ENCODE results near the gene SAP30L. TPM values are rescaled to one million over a fixed set of nuclear protein-coding genes. Genes with fewer than 3 reads are reported as not detected.

SAP30L gene
- total RNA-seq, 1 donor from 2014 or later: 18.1 TPM

GRCh38 chr5:154446195-154447088 lies 645 bp downstream of the SAP30L start:
- no peak for TF ChIP-seq CTCF (IDR thresholded peaks at IDR 0.05; ENCODE audit: partially characterized antibody, unreplicated experiment)
- peak; percentile 74 for DNase-seq
- Mint-ChIP-seq H3K36me3 (ENCODE audit: unreplicated experiment) (no peaks in the 10 kb centered on the region), H3K27ac (ENCODE audit: unreplicated experiment) (no peak overlapping the region), H3K27me3 (ENCODE audit: unreplicated experiment) (no peaks in the 10 kb centered on the region), H3K4me1 (ENCODE audit: low read depth, unreplicated experiment) (peaks cover 12% of the 10 kb centered on the region), H3K4me3 (ENCODE audit: unreplicated experiment) (peak overlapping the region; percentile 91), H3K9me3 (ENCODE audit: unreplicated experiment) (peaks cover 2% of the 10 kb centered on the region)

- Mint-ChIP-seq H3K27ac (ENCODE audit: unreplicated experiment) (no peak overlapping the region), H3K9me3 (ENCODE audit: unreplicated experiment) (peaks cover 2% of the 10 kb centered on the region), H3K4me3 (ENCODE audit: unreplicated experiment) (peak overlapping the region; percentile 91), H3K4me1 (ENCODE audit: low read depth, unreplicated experiment) (peaks cover 12% of the 10 kb centered on the region), H3K36me3 (ENCODE audit: unreplicated experiment) (no peaks in the 10 kb centered on the region), H3K27me3 (ENCODE audit: unreplicated experiment) (no peaks in the 10 kb centered on the region)
- DNase-seq: peak; percentile 25
- no peak for TF ChIP-seq CTCF (IDR thresholded peaks at IDR 0.05; ENCODE audit: partially characterized antibody, unreplicated experiment)
Observed at GRCh38 chr5:154447089-154447725, 1.4 kb downstream of the SAP30L start.

GRCh38 chr5:154449786-154450185 lies 4.0 kb downstream of the SAP30L start:
- no peak overlapping the region for H3K4me3 Mint-ChIP-seq (ENCODE audit: unreplicated experiment)
- no peak overlapping the region for H3K27ac Mint-ChIP-seq (ENCODE audit: unreplicated experiment)
- no peaks in the 10 kb centered on the region for H3K27me3 Mint-ChIP-seq (ENCODE audit: unreplicated experiment)
- H3K4me1 Mint-ChIP-seq (ENCODE audit: low read depth, unreplicated experiment): peaks cover 9% of the 10 kb centered on the region
- no peak for TF ChIP-seq CTCF (IDR thresholded peaks at IDR 0.05; ENCODE audit: partially characterized antibody, unreplicated experiment)
- no peaks in the 10 kb centered on the region for H3K9me3 Mint-ChIP-seq (ENCODE audit: unreplicated experiment)
- DNase-seq: no peak
- no peaks in the 10 kb centered on the region for H3K36me3 Mint-ChIP-seq (ENCODE audit: unreplicated experiment)

GRCh38 chr5:154451957-154452356 lies 6.2 kb downstream of the SAP30L start:
- DNase-seq: no peak
- no peak overlapping the region for H3K4me3 Mint-ChIP-seq (ENCODE audit: unreplicated experiment)
- H3K4me1 Mint-ChIP-seq (ENCODE audit: low read depth, unreplicated experiment): peaks cover 7% of the 10 kb centered on the region
- H3K27me3 Mint-ChIP-seq (ENCODE audit: unreplicated experiment): no peaks in the 10 kb centered on the region
- TF ChIP-seq CTCF (IDR thresholded peaks at IDR 0.05; ENCODE audit: partially characterized antibody, unreplicated experiment): no peak
- H3K9me3 Mint-ChIP-seq (ENCODE audit: unreplicated experiment): no peaks in the 10 kb centered on the region
- no peak overlapping the region for H3K27ac Mint-ChIP-seq (ENCODE audit: unreplicated experiment)
- no peaks in the 10 kb centered on the region for H3K36me3 Mint-ChIP-seq (ENCODE audit: unreplicated experiment)

GRCh38 chr5:154455585-154455984 lies 9.8 kb downstream of the SAP30L start:
- H3K4me1 Mint-ChIP-seq (ENCODE audit: low read depth, unreplicated experiment): no peaks in the 10 kb centered on the region
- no peak overlapping the region for H3K27ac Mint-ChIP-seq (ENCODE audit: unreplicated experiment)
- H3K36me3 Mint-ChIP-seq (ENCODE audit: unreplicated experiment): no peaks in the 10 kb centered on the region
- no peaks in the 10 kb centered on the region for H3K27me3 Mint-ChIP-seq (ENCODE audit: unreplicated experiment)
- TF ChIP-seq CTCF (IDR thresholded peaks at IDR 0.05; ENCODE audit: partially characterized antibody, unreplicated experiment): no peak
- DNase-seq: no peak
- H3K9me3 Mint-ChIP-seq (ENCODE audit: unreplicated experiment): no peaks in the 10 kb centered on the region
- no peak overlapping the region for H3K4me3 Mint-ChIP-seq (ENCODE audit: unreplicated experiment)

Measured in glutamatergic neuron (in vitro differentiated cells).